ENCODE data around the gene F2RL3. TPM values are rescaled to one million over a fixed set of nuclear protein-coding genes. Genes with fewer than 3 reads are reported as not detected.
A peak's percentile ranks its signal among the peaks of the same experiment; 100 is the strongest.

The F2RL3 gene
- total and polyA plus RNA-seq, 9 of the 15 experiments (the other 6 are each of a cell fraction or from before 2014, with no cell fraction given): 1.4 to 27.6 (median 11.9) TPM

- TF ChIP-seq NFE2L1 (tag; IDR thresholded peaks at IDR 0.05; ENCODE audit: borderline replicate concordance, low read depth): no peak
- TF ChIP-seq NFYB (IDR thresholded peaks at IDR 0.05; ENCODE audit: extremely low read depth, insufficient read length): no peak
- no peak for TF ChIP-seq NR4A1 (CRISPR knock-in tag; IDR thresholded peaks at IDR 0.05)
- TF ChIP-seq NR4A1 (tag; IDR thresholded peaks at IDR 0.05): no peak; the same call in 1 of the 2 replicates
- TF ChIP-seq RAD51 (IDR thresholded peaks at IDR 0.05; ENCODE audit: borderline replicate concordance, low read depth): no peak
- TF ChIP-seq KLF16 (IDR thresholded peaks at IDR 0.05): no peak
- TF ChIP-seq SIRT6 (IDR thresholded peaks at IDR 0.05; ENCODE audit: low read depth, low read length): no peak
- no peak for TF ChIP-seq GTF2A2 (tag; IDR thresholded peaks at IDR 0.05)
- TF ChIP-seq CCAR2 (IDR thresholded peaks at IDR 0.05; ENCODE audit: low read depth, low read length): no peak
- TF ChIP-seq THRB (CRISPR knock-in tag; conservative IDR thresholded peaks at IDR 0.05): no peak
- peak; percentile 31 to 54; a peak in 3 of 4 replicates for TF ChIP-seq NRF1 (conservative IDR thresholded peaks at IDR 0.05 in 1 of 2, IDR thresholded peaks at IDR 0.05 in 1 of 2)
- peak; percentile 78 for TF ChIP-seq POLR2H (tag; IDR thresholded peaks at IDR 0.05; ENCODE audit: low read depth)
- TF ChIP-seq SRSF3 (IDR thresholded peaks at IDR 0.05; ENCODE audit: insufficient read depth, low read length): no peak
- 0 out of 2 replicates have a peak, but pooled peaks have one; percentile 8 for TF ChIP-seq ZNF589 (CRISPR knock-in tag; IDR thresholded peaks at IDR 0.05; ENCODE audit: low read depth)
- no peak for TF ChIP-seq THRAP3 (IDR thresholded peaks at IDR 0.05; ENCODE audit: borderline replicate concordance)
- no peak for TF ChIP-seq AFF1 (IDR thresholded peaks at IDR 0.05; ENCODE audit: low read depth in 1 of 2, partially characterized antibody in 2 of 2)
- no peak; the same call in 1 of the 2 replicates for TF ChIP-seq HMGXB4 (CRISPR knock-in tag; IDR thresholded peaks at IDR 0.05)
- no peak for TF ChIP-seq HMG20B (CRISPR knock-in tag; IDR thresholded peaks at IDR 0.05)
- no peak for TF ChIP-seq ZNF24 (IDR thresholded peaks at IDR 0.05)
- no peak for TF ChIP-seq MIER1 (IDR thresholded peaks at IDR 0.05; ENCODE audit: low read depth)
Measured at GRCh38 chr19:16887353-16888265, 1.2 kb upstream of the F2RL3 start (continued).
